Measurements from ENCODE around the gene RUNX2.

Gene RUNX2

DNA sequence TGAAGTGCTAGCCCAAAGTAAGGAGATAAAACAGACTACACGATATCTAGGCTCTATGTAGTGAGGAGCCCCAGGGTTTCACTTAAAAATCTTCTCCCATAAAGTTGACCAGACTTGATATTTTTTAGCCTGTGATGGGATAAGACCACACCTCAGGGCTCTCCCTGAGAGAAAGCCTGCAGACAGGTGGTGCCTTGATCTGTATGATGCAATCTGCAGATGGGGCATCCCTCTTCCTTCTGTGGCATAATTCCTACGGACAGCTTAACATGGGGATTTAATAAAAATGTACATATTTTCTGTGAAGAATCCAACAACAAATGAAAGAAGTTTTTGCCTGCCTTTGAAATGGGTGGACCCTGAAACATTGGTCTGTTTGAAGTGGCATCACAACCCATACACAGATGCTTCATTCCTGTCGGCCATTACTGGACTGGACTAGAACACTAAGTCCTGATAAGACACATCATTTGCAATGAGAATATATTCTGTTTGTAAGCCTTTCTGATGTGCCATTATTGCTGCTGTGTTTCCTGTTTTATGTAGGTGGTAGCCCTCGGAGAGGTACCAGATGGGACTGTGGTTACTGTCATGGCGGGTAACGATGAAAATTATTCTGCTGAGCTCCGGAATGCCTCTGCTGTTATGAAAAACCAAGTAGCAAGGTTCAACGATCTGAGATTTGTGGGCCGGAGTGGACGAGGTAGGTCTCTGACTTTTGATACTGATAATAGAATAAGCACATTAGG, 103.4 kb downstream of the RUNX2 start:
- H3K36me3 ChIP-seq (ENCODE audit: insufficient read depth), result no peaks in the 10 kb centered on the region; the same call in 1 of the 2 replicates
- peaks cover 100% of the 10 kb centered on the region for H3K79me2 ChIP-seq (ENCODE audit: insufficient read depth, low read depth)
- peak overlapping the region; percentile 97 for H3K4me2 ChIP-seq
- H3K4me1 ChIP-seq (ENCODE audit: low read depth, poor library complexity, severe bottlenecking), result peaks cover 100% of the 10 kb centered on the region
- no peak overlapping the region for H3K4me3 ChIP-seq (IDR thresholded peaks at IDR 0.05; ENCODE audit: insufficient read depth, low read depth, low read length)
- no peak overlapping the region for H2AFZ ChIP-seq (ENCODE audit: low read depth)
- no peaks in the 10 kb centered on the region for H3K27me3 ChIP-seq (ENCODE audit: insufficient read depth, low read depth)
- no peak for TF ChIP-seq CTCF (conservative IDR thresholded peaks at IDR 0.05; ENCODE audit: low read depth, low read length)
- H4K20me1 ChIP-seq (ENCODE audit: insufficient read depth), result no peaks in the 10 kb centered on the region
- peak overlapping the region; percentile 95 for H3K27ac ChIP-seq
- H3K9ac ChIP-seq, result peak overlapping the region; percentile 99

- Histone ChIP-seq H3K79me2 (ENCODE audit: insufficient read depth, low read depth) (peaks cover 100% of the 10 kb centered on the region), H2AFZ (ENCODE audit: low read depth) (no peak overlapping the region), H3K27ac (peak overlapping the region; percentile 95), H4K20me1 (ENCODE audit: insufficient read depth) (no peaks in the 10 kb centered on the region), H3K36me3 (ENCODE audit: insufficient read depth) (peaks cover 11% of the 10 kb centered on the region; the same call in 1 of the 2 replicates), H3K4me2 (peak overlapping the region; percentile 97), H3K9ac (peak overlapping the region; percentile 99), H3K4me3 (IDR thresholded peaks at IDR 0.05; ENCODE audit: insufficient read depth, low read depth, low read length) (no peak overlapping the region), H3K27me3 (ENCODE audit: insufficient read depth, low read depth) (no peaks in the 10 kb centered on the region), H3K4me1 (ENCODE audit: low read depth, poor library complexity, severe bottlenecking) (peaks cover 100% of the 10 kb centered on the region)
- TF ChIP-seq CTCF (conservative IDR thresholded peaks at IDR 0.05; ENCODE audit: low read depth, low read length), result no peak
Measured at GRCh38 chr6:45432977-45433376, 104.8 kb downstream of the RUNX2 start.

GRCh38 chr6:45433533-45434380, 105.6 kb downstream of the RUNX2 start:
- Histone ChIP-seq H2AFZ (ENCODE audit: low read depth) (no peak overlapping the region), H3K4me1 (ENCODE audit: low read depth, poor library complexity, severe bottlenecking) (peaks cover 100% of the 10 kb centered on the region), H3K27me3 (ENCODE audit: insufficient read depth, low read depth) (no peaks in the 10 kb centered on the region), H3K4me3 (IDR thresholded peaks at IDR 0.05; ENCODE audit: insufficient read depth, low read depth, low read length) (no peak overlapping the region), H3K79me2 (ENCODE audit: insufficient read depth, low read depth) (peaks cover 100% of the 10 kb centered on the region), H3K36me3 (ENCODE audit: insufficient read depth) (peaks cover 19% of the 10 kb centered on the region; the same call in 1 of the 2 replicates), H4K20me1 (ENCODE audit: insufficient read depth) (no peaks in the 10 kb centered on the region), H3K9ac (peak overlapping the region; percentile 99), H3K27ac (peak overlapping the region; percentile 95), H3K4me2 (peak overlapping the region; percentile 97)
- TF ChIP-seq CTCF (conservative IDR thresholded peaks at IDR 0.05; ENCODE audit: low read depth, low read length), result no peak

GRCh38 chr6:45434381-45434700, 106.2 kb downstream of the RUNX2 start:
- peaks cover 100% of the 10 kb centered on the region for H3K4me1 ChIP-seq (ENCODE audit: low read depth, poor library complexity, severe bottlenecking)
- H3K36me3 ChIP-seq (ENCODE audit: insufficient read depth), result peaks cover 20% of the 10 kb centered on the region; the same call in 1 of the 2 replicates
- no peaks in the 10 kb centered on the region; the same call in 1 of the 2 replicates for H4K20me1 ChIP-seq (ENCODE audit: insufficient read depth)
- peak overlapping the region; percentile 97 for H3K4me2 ChIP-seq
- H3K27ac ChIP-seq, result peak overlapping the region; percentile 95
- peak overlapping the region; percentile 19; the same call in 1 of the 2 replicates for H3K9ac ChIP-seq
- H3K27me3 ChIP-seq (ENCODE audit: insufficient read depth, low read depth), result no peaks in the 10 kb centered on the region
- no peak for TF ChIP-seq CTCF (conservative IDR thresholded peaks at IDR 0.05; ENCODE audit: low read depth, low read length)
- H2AFZ ChIP-seq (ENCODE audit: low read depth), result no peak overlapping the region
- H3K4me3 ChIP-seq (IDR thresholded peaks at IDR 0.05; ENCODE audit: insufficient read depth, low read depth, low read length), result no peak overlapping the region
- peaks cover 100% of the 10 kb centered on the region for H3K79me2 ChIP-seq (ENCODE audit: insufficient read depth, low read depth)
